ENCODE measurements around the gene JAKMIP1.
"Not testable (repeated sequence)": the region's sequence is repeated elsewhere in the genome, so short reads cannot be mapped to it uniquely, and the experiment has no call there.

JAKMIP1 gene

DNA sequence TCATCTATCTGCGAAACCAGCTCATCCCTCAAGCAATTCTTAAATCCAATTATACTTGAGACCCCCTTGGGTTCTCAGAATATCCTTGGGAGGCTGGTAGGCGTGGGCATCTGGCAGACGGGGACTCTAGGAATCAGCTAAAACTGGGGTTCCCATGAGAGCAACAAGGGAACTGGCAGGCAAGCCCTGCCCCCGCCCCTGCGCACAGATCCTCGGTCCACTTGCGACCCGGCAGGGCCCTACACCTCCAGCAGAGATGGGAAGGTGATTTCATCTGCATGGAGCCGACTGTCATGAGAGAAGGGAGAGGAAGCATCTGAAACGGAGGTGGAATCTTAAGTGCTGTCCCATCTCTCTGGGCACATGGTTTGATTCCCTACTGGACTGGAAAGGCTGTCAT, 172.2 kb downstream of the JAKMIP1 start:
- no peak for DNase-seq

DNA sequence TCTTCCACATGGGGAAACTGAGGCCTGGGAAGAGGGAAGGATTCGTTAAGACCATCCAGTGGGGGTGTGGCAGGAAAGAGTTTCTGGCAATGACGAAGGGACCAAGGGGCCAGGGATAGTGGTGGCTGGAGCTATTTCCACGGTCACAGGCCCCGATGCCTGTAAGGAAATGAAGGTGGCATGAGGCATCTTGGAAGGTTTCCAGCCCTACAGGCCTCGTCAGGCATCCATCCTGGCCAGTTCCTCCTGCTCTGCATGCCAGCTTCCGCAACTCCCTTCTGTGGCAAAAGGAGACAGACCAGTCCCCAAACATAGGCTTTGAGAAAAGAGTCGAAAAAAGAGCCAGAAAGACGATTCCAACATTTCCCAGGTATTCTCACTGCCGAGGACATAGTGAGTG, 173.0 kb downstream of the JAKMIP1 start:
- DNase-seq = no peak

DNA sequence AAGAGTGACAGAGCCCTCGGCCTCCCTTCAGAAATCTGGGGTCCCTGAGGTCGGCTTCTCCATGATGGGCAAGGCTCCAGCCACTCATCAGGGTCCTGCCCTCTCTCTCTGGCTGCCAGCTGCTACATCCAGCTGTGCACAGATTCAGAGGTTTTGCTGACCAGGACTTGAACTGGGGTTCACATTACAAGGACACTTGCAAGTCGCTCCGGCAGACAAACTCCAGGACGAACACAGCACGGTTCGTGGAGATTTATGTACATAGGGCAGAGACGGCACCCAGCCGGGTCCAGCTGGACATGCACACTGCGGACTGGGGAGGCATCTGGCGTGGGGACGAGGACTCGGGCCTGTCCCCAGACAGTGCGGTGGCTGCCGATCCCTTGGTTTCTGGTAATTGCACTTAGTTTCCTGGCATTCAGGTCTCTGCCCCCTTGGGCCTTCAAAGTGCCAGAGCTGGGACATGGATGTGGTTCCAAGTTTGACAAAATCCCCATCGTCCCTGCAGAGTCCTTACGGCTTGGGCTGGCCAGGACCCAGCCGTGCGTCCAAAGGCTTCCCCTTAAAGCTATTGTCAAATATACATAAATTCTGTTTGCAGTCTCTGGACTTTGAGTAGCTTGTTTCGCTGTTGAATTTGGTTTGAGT, 175.9 kb downstream of the JAKMIP1 start:
- DNase-seq = no peak

- DNase-seq = no peak
Measured at GRCh38 chr4:6023731-6024130, 176.6 kb downstream of the JAKMIP1 start.

GRCh38 chr4:6022607-6023288, 177.6 kb downstream of the JAKMIP1 start:
- no peak for DNase-seq

DNA sequence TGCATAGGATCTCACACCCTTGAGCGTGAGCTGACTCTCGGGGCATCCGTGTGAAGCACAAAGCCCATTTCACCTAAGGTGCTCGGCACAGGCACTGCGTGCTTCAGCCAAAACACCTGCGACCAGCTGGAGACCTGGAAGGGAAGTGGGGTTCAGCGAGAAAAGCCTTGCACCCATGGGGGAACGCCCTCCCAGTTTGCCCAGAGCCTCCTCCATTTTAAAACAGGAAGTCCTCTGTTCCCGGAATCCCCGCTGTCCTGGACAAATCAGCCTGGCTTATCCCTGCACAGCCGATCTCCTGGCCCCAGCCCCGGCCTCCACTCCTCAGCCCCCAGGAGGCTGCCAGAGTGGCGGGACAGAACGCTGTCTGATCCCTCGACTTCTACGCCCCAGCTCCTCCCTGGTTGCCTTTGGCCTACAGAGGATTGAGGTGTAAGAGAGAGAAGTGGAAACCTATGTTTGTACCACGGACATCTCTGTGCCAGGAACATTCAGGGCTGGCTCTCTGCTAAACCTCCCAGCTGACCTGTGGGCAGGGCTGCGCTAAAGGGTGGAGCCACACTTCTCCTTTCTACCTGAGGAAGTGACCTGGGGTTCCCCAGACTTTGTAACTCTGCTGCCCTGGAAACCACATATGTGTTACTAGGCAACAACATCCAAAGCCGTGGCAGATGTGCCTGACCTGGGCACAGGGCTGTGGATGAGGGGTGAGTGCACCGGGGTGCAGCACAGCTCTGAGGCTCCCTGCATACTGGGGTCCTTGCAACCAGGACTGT, 178.3 kb downstream of the JAKMIP1 start:
- DNase-seq = no peak

- no peak for DNase-seq
Measured at GRCh38 chr4:6020613-6021012, 179.7 kb downstream of the JAKMIP1 start.

- DNase-seq = no peak
Measured at GRCh38 chr4:6019316-6020263, 180.8 kb downstream of the JAKMIP1 start.

DNA sequence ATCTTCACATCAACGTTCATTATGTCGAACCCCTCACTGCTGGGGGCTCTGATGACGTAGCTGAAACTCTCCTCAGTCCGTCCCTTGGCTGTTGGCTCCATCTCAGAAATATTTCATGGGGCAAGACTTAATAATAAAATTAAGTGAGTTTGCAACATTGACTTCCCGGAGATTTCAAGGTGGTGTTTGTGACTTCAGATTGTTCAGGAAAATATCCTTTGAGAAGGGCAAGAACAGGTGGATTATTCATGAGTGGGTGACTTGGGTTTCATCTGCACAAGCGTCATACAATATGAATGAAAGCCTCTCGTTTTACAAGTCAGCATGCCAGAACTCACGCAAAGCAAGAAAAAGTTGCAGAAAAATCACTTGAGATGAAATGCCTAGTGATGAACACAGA, 182.0 kb downstream of the JAKMIP1 start, which contains the start of gene C4orf50:
Gene C4orf50 (minus strand): TSS at position 101 of the 400 bp plus-strand sequence.
- no peak for DNase-seq

DNA sequence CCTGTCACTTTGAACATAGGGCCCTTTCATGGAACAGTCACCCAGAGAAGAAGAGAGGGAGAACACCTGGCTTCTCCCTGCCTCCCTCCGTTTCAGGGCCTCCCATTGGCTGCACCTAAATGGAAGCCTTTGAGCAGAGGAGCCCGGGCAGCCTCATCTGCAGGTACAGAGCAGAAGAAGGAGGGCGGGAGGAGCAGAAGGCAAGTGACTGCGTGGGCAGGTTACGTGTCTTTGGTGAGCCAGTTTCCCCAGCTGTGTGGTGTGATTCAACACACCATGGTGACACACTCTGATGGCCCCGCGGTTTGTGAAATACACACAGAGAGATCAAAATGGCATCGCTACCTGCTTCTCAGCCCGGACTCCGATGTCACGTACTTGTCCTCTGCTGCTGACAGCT, 182.5 kb downstream of the JAKMIP1 start:
- DNase-seq = no peak

DNA sequence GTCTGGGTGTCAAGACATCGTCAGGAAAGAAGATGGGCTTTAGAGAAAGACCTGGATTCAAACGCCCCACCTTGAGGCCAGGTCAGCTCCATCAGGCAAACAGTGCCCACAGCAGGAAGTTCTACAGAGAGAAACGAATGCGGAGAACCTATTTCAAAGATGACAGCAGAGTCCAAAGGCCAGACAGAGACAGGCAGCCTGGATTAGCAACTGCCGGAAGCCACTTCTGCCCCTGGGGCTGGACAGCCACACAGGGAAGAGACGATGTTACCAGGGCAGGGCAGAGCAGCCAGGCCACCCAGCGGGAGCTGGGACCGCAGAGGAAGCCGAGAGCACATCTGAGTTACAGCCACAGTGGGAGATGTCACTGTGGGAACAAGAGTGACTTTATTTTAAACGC, 183.3 kb downstream of the JAKMIP1 start:
- DNase-seq = no peak

- DNase-seq = no peak
Measured at GRCh38 chr4:6013564-6013963, 186.8 kb downstream of the JAKMIP1 start.

DNA sequence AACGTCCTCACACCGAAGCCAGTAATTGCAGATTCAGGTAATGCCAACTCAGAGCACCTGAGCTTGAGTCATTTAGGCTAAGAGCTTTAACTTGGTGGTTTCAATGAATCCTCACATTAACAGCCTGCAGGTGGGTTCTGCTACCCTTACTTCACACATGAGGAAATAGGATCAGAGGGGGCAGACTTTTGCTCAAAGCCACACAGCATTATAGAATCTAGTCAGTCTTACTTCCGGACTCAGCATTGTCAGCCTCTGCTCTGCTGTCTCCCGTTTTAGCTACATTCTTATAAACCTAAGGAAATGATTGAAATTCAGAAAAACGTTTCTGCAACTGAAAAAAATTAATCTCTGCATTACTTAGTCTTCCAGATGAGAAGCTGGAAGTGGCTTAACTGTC, 188.1 kb downstream of the JAKMIP1 start:
- no peak for DNase-seq

GRCh38 chr4:6011686-6012085, 188.7 kb downstream of the JAKMIP1 start:
- no peak for DNase-seq

GRCh38 chr4:6011271-6011671, 189.1 kb downstream of the JAKMIP1 start:
- DNase-seq = no peak

- DNase-seq = no peak
Measured at GRCh38 chr4:6010789-6011188, 189.6 kb downstream of the JAKMIP1 start.

GRCh38 chr4:6009452-6009851, 190.9 kb downstream of the JAKMIP1 start:
- DNase-seq = no peak

DNA sequence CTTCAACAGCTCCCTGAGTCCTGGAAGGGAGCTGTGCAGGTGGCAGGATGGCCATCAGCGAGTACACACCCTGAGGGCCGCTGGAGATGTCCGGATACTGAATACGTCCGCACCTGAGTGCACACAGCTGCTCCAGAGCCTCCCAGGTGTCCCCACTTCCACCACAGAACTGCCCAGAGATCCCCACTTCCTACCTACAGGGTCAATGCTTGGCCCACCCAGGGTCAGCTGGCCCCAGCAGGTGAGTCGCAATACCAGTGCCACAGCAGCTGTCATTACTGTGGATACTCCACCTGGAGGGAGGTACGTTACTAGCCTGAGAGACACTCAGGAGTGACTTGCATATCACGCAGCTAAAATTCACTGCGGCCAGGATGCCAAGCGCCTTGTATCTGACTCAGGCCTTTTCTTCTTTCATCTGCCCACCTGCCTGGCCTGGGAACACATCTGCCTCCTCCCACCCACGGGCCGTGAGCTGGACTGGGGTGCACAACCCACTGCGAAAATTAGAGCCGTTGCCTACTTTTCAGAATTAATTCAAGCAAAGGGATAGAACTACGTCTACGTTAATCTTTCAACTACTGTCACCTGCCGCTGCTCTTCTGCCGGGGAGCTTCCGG, 191.5 kb downstream of the JAKMIP1 start:
- DNase-seq = no peak

DNA sequence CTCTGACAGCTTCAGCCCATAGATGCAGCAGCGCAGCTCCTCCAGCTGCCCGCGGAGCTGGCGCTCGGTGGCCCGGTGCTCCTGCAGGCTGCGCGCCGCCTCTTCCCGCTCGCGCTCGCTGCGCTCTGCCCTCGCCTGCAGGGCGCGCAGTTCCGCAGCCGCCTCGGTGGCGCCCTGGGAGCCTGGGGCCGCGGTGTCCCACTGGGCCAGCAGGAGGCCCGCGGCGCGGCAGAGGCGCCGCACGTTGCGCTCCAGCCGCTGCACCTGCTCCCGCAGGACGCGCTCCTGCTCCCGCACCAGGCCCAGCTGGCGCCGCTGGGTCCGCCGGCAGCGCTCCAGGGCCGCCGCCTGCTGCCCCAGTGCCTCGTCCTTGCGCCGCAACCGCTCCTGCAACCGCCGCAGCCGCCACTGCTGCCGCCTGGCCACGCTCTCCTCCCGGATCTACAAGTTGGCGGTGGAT, 192.2 kb downstream of the JAKMIP1 start:
- no peak for DNase-seq

DNA sequence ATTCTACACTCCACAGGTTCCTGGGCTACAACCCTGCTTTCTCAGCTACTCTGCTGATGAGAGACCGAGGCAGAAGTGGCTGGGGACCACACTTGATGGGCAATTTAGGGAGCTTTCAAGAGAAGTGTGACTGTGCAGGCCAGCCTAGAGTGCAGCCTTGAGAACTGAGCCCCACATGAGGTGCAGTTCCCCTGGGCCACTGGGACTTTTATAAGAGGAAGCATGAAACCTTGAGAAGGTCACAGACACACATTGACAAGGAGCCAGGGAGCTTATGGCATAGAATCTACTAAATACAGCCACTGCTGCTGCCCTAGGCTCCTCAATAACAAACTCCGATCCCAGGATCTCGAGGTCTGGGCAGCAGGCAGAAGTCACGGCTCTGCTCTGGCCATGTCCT, 195.2 kb downstream of the JAKMIP1 start:
- no peak for DNase-seq

- not testable (repeated sequence) for DNase-seq
Measured at GRCh38 chr4:6003485-6003884, 196.9 kb downstream of the JAKMIP1 start.

GRCh38 chr4:6002926-6003325, 197.4 kb downstream of the JAKMIP1 start:
- DNase-seq = no peak

Data from KG1 (cell line).